Left renal cortex interstitium (tissue), 4 donors: ENCODE results near the gene BAIAP2L1. TPM values are rescaled to one million over a fixed set of nuclear protein-coding genes. Genes with fewer than 3 reads are reported as not detected.

ENCODE experiments used
- DNase-seq, 4 donors: peaks; one replicate each; pipeline ENCODE4 v3.0.0-alpha.2; 2013; ENCODE audit warnings: low read depth in 4 of 4, low spot score in 2 of 4, missing footprints in 1 of 4
- polyA plus RNA-seq, 4 donors: library from polyadenylated mRNA; unstranded; fragments of 120-200 nt; gene quantifications; one replicate each; pipeline ENCODE4 v1.2.1, GENCODE V29; 2013; ENCODE audit not compliant: insufficient read length in 4 of 4

Gene BAIAP2L1
- polyA plus RNA-seq, 4 donors, result 10.6 to 17.7 (median 13.1) TPM

DNA sequence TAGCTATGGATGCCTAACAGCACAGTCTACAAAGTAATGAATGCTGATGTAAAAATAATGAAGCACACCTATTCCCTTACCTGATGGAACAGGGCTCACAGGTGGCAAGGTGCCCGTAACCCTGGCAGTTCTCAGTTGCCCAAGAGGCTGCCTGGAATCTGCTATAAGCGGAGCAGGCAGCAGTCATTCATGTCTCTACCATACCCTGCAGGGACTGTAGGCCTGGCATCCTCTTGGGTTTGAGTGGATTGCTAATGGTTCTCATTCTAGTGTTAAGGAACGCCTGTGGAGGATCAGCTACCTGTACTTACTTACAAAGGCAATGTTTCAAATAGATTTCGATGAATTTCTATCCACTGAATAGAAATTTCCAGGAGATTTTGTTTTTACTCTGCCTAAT is 38.4 kb downstream of the BAIAP2L1 start:
- DNase-seq, result no peak

- no peak for DNase-seq
Measured at GRCh38 chr7:98360221-98361130, 40.4 kb downstream of the BAIAP2L1 start.

- no peak for DNase-seq
Measured at GRCh38 chr7:98359395-98359794, 41.5 kb downstream of the BAIAP2L1 start.

DNA sequence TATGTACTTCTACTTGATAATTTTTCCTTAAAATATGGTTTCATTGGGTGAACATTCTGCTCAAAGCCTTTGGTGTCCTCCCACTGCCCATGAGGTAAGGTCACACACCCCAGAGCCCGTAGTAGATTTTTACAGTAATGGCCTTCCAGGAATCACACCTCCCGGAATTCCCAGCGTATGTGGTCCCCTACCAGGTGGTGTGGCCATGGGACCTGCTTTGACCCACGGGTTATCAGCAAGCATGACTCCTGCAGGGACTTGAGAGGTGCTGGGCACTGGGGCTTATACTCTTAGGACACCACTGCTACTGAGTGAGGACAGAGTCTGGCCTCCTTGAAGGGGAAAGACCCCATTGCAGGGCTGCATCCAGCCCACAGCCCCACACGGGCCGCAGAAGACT is 42.2 kb downstream of the BAIAP2L1 start:
- no peak for DNase-seq

DNA sequence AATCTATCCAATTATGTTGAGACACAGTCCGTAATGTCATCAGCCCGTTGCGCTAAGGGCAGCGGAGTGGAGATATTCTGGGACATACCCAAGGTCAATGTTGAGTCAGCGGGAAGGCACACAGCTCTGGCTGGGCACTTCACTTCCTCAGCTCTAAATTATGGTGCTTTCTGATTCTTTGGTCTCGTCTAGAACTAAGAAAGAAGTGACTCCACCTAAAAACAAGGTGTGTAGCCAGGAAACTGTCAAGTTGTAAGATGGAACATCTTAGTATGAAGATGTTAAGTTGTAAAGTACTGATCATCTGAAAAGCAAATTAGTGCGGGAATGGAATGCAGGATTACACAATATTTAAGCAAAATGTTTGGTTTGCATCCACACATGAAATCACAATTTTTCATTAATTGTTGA is 43.1 kb downstream of the BAIAP2L1 start:
- no peak for DNase-seq

- DNase-seq, result no peak
Measured at GRCh38 chr7:98355250-98355538, 45.7 kb downstream of the BAIAP2L1 start.

DNA sequence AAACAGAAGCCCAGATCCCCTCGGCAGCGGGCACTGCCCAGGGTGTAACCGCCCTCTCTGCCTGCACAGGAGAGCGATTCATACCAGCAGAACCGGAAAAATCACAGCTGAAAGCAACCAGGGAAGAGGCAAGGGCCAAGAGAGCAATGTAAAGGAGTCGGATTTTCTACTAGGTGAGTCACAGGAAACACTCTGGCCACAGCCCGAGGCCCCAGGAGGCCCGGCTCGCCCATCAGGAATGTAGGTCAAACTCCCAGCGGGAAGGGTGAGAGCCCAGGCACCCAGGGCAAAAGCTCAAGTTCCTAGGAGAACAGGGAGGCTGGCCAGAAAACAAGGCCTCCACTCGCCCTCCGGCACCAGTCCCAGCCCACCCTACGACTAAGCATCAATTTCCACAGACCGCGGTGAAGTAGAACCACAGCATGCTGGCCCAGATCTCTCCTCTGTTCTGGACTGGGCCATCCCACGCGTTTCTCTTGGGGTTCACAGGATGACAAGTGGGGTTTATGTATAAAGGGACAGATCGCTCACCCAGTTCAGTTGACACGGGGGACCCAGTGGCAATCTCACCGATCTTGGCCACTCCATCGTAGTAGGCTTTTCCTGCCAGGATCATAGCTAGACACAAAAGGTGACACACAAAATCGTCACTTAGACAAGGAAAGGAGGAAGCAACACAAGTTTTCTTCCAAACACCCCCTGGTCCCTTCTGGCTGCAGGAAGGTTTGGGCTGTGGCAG is 46.2 kb downstream of the BAIAP2L1 start:
- no peak for DNase-seq

GRCh38 chr7:98354052-98354451 is 46.8 kb downstream of the BAIAP2L1 start:
- no peak for DNase-seq

- no peak for DNase-seq
Measured at GRCh38 chr7:98352621-98353020, 48.3 kb downstream of the BAIAP2L1 start.

- DNase-seq, result no peak
Measured at GRCh38 chr7:98351136-98351535, 49.8 kb downstream of the BAIAP2L1 start.

DNA sequence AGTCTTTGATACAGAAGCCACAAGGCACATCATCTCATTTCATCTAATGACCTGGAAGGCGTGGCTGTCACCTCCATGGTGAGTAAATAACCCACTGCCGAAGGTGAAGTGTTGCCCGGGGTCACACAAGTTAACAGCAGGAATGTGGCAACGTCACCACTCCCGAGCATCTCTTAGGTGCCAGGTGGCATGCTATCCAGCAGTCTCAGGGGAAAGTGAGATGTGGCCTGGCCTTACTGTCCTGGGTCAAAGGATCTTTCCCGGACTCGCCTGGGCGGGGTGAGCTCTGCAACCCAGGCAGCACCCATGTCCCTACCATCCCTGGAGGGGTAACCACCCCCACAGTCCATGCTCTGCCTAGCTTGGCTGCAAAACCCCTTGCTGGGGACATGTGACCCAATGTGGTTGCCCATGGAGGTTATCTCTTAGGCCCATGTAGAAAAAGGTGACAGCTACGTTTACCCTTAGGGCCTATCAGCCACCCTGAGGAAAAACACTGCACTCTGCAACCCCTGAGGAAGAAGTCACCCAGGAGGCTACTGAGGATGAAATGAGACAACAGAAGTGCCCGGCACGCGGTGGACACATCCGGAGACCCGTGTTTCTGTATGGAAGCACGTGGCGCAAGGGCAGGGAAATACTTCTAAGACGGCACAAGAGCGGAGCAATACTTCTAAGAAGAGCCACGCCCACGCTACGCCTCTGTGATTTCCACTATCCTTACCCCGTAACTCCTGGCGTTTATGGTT is 52.0 kb downstream of the BAIAP2L1 start:
- DNase-seq, result no peak

DNA sequence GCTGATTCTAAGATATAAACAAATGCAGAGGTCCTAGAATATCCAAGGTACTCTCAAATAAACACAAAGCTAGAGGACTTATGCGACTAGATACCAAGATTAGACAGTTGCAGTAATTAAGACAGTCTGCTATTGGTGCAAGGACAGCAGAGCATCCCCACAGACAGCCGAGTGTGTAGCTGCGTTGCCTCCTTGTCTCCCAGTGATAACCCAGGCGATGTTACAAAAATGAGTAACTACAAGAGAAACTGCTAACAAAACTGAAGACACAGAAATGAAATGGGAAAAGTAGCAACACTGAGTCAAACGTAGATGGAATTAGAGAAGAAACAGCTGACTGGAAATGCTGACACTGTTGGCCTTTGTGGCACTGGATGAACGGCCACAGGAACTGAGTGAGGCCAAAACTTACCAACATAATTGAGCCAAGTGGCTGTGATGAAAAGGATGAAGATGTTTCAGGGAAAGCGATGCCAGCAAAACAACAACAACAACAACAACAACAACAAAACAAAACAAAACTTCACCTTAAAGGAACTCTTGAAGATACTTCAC is 54.3 kb downstream of the BAIAP2L1 start:
- no peak for DNase-seq

DNA sequence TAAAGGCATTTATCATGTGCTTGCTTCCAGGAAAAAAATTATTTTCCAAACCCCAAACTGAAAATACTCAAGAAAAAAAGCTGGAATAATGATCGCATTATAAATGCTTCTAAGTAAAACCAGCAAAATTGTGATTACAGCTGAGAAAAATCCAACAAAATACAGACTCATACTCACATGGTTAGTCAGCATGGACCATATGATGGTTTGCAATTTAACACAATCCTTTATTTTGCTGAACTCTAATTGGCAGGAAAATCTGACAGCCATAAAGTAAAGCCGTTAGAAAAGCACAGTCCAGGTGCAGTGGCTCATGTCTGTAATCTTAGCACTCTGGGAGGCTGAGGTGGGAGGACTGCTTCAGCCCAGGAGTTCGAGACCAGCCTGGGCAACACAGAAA is 59.8 kb downstream of the BAIAP2L1 start:
- no peak for DNase-seq

DNA sequence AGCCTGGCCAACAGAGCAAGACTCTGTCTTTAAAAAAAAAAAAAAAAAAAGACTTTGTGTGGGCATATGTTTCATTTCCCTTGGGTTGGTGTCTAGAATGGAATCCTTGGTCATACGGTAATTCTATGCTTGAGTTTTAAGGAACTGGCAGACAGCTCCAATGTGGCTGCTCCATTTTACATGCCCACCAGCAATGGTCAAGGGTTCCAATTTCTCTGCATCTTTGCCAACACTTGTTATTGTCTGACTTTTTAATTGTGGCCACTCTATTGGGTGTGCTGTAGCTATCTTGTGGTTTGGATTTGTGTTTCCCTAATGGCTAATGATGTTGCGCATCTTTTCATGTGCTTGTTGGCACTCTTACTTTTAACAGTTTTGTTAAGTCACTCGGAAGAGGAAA is 61.8 kb downstream of the BAIAP2L1 start:
- no peak for DNase-seq

- no peak for DNase-seq
Measured at GRCh38 chr7:98338441-98338840, 62.4 kb downstream of the BAIAP2L1 start.

- no peak for DNase-seq
Measured at GRCh38 chr7:98335411-98335977, 65.4 kb downstream of the BAIAP2L1 start.

- no peak for DNase-seq
Measured at GRCh38 chr7:98334081-98334480, 66.8 kb downstream of the BAIAP2L1 start.

GRCh38 chr7:98330926-98331529 is 69.9 kb downstream of the BAIAP2L1 start:
- DNase-seq, result no peak

- DNase-seq, result no peak
Measured at GRCh38 chr7:98329791-98330373, 71.0 kb downstream of the BAIAP2L1 start.
